ENCODE results near the gene ZBTB11. TPM values are rescaled to one million over a fixed set of nuclear protein-coding genes. Genes with fewer than 3 reads are reported as not detected.
"Not testable (repeated sequence)": the region's sequence is repeated elsewhere in the genome, so short reads cannot be mapped to it uniquely, and the experiment has no call there.

Gene ZBTB11
- total RNA-seq, 1 donor from 2014 or later, result 18.4 TPM

DNA sequence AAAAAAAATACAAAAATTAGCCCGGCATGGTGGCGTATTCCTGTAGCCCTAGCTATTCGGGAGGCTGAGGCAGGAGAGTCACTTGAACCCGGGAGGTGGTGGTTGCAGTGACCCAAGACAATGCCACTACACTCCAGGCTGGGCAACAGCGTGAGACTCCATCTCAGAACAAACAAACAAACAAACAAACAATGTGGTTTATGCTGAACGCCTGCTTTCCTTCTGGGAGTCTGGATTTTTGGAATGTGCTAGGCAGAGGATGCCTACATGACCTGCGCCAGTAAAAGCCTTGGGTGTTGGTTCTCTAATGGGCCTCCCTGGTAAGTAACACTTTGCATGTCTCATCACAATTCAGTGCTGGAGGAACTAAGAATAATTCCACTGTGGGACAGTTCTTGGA is 59.5 kb downstream of the ZBTB11 start:
- DNase-seq (ENCODE audit: low read depth, low spot score), result no peak

DNA sequence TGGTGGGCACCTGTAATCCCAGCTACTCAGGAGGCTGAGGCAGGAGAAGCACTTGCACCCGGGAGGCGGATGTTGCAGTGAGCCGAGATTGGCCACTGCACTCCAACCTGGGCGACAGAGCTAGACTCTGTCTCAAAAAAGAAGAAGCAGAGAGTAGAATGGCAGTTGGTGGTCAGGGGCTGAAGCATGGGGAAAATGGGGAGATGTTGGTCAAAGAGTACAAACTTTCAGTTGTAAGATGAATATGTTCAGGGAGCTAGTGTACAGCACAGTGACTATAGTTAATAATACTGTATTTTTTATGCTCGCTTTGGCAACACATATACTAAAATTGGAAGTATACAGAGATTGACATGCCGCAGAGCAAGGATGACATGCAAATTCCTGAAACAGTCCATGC is 61.4 kb downstream of the ZBTB11 start:
- no peak for DNase-seq (ENCODE audit: low read depth, low spot score)

DNA sequence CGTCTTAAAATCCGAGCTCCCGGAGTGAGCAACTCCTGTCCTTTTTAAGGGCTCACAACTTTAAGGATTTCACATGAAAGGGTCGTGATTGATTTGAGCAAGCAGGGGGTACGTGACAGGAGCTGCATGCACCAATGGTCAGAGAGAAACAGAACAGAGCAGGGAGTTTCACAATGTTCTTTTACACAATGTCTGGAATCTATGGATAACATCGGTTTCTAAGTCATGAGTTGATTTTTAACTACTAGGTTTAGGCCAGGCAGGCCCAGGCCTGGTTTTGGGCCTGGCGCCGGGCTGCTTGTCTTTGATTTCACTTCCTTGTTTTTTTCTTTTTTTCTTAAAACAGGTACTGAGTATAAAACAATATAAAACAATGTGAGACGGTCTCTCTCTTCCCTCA is 63.9 kb downstream of the ZBTB11 start:
- not testable (repeated sequence) for DNase-seq (ENCODE audit: low read depth, low spot score)

DNA sequence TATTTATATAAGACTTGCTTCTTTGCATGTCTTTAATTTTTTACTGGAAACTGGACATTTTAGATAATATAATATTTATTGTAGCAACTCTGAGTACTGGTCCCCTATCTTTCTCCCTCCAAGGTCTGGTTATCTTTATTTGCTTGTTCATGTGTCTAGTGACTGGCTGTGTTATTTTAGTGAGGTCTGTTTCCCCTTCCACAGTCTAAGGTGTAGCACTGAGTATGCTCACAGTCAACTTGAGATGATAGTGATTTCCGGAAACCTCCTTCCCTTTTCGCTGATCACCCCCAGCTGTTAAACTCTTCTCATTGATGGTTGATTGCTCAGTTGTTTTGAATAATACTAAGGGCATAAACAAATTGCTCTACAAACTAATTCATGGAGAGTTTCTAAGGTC is 65.9 kb downstream of the ZBTB11 start:
- no peak for DNase-seq (ENCODE audit: low read depth, low spot score)

DNA sequence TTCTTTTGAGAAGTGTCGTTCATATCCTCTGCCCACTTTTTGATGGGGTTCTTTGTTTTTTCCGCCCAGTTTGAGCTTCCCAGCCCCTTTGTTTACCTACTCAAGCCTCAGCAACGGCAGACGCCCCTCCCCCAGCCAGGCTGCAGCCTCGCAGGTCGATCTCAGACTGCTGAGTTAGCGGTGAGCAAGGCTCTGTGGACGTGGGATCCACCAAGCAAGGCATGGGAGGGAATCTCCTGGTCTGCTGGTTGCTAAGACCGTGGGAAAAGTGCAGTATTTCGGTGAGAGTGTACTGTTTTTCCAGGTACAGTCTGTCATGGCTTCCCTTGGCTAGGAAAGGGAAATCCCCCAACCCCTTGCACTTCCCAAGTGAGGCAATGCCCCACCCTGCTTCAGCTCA is 71.5 kb downstream of the ZBTB11 start:
- DNase-seq (ENCODE audit: low read depth, low spot score), result not testable (repeated sequence)

DNA sequence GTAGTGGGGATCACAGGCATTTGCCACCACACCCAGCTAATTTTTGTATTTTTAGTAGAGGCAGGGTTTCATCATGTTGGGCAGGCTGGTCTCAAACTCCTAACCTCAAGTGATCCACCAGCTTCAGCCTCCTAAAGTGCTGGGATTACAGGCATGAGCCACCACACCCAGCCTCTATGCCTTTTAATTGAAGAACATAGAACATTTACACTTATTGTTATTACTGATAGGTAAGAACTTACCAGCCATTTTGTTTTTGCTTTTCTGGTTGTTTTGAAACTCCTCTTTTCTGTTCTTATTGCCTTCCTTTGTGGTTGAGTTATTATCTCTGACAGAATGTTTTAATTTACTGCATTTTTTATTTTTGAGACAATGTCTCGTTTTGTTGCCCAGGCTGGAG is 73.7 kb downstream of the ZBTB11 start:
- no peak for DNase-seq (ENCODE audit: low read depth, low spot score)

DNA sequence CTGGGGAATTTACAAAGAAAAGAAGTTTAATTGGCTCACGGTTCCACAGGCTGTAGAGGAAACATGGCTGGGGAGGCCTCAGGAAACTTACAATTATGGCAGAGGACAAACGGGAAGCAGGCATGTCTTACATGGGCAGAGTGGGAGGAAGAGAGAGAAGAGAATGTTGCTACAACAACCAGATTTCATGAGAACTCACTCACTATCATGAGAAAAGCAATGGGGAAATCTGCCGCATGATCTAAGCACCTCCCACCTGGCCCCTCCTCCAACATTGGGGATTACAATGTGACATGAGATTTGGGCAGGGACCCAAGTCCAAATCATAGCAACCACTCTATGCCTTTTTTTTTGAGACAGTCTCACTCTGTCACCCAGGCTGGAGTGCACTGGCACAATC is 74.2 kb downstream of the ZBTB11 start:
- DNase-seq (ENCODE audit: low read depth, low spot score), result no peak

Other genes starting within 250 kb of the ZBTB11 start
- 8.0 and 16.6 TPM in 2 replicates for gene SENP7, start 163.9 kb downstream of the ZBTB11 start, total RNA-seq
- gene TRMT10C, start 115.3 kb downstream of the ZBTB11 start, total RNA-seq, result 38.8 and 39.9 TPM in 2 replicates
- 80.3 and 97.8 TPM in 2 replicates for gene PCNP, start 103.0 kb downstream of the ZBTB11 start, total RNA-seq
- gene RPL24, start 9.6 kb upstream of the ZBTB11 start, total RNA-seq, result 2,722 and 3,066 TPM in 2 replicates
- gene CEP97, start 47.5 kb upstream of the ZBTB11 start, total RNA-seq, result 8.5 and 17.7 TPM in 2 replicates
- 15.5 and 23.0 TPM in 2 replicates for gene NXPE3, start 102.1 kb upstream of the ZBTB11 start, total RNA-seq
- 16.5 and 22.4 TPM in 2 replicates for gene NFKBIZ, start 172.4 kb upstream of the ZBTB11 start, total RNA-seq